Tibial artery (tissue), 4 donors: ENCODE results near the gene TRUB1.

Experiments used
- DNase-seq, 2 donors: peaks; one replicate each; pipeline ENCODE4 v3.0.0-alpha.2; 2019
- H3K27ac ChIP-seq, 2 donors: fragments of 200-600 bp; sonication (generic) in 1 of 2; 1 replicate in 1 of 2; 2 replicates in 1 of 2; pipeline ENCODE4 v1.5.1; 2018 to 2019; ENCODE audit warnings: mild to moderate bottlenecking in 1 of 2
- H3K27me3 ChIP-seq, 2 donors: fragments of 200-600 bp; sonication (generic) in 1 of 2; one replicate each; pipeline versions ENCODE4 v1.5.1 to v1.6.0; 2016 to 2019
- H3K36me3 ChIP-seq, 3 donors: fragments of 200-600 bp; sonication (generic) in 2 of 3; one replicate each; pipeline ENCODE4 v1.5.1; 2016 to 2019; ENCODE audit warnings: mild to moderate bottlenecking in 2 of 3
- H3K4me1 ChIP-seq, 4 donors: fragments of 200-600 bp; sonication (generic) in 2 of 4; 1 replicate in 3 of 4; 2 replicates in 1 of 4; pipeline ENCODE4 v1.5.1; 2016 to 2019
- H3K4me3 ChIP-seq, 2 donors: fragments of 200-600 bp; sonication (generic) in 1 of 2; 1 replicate in 1 of 2; 2 replicates in 1 of 2; pipeline ENCODE4 v1.5.1; 2018 to 2019; ENCODE audit warnings: mild to moderate bottlenecking in 2 of 2
- H3K9me3 ChIP-seq, 3 donors: fragments of 200-600 bp; sonication (generic) in 1 of 3; one replicate each; pipeline ENCODE4 v1.5.1; 2016 to 2019
- CTCF ChIP-seq, 2 experiments: fragments of 200-600 bp in 1 of 2; fragments of 450-650 bp in 1 of 2; IDR thresholded peaks; one replicate each; pipeline ENCODE4 v1.5.1; 2017 to 2019; ENCODE audit warnings: antibody characterized with exemption in 2 of 2, mild to moderate bottlenecking in 1 of 2, moderate library complexity in 1 of 2
- intact Hi-C: fragments of 100-400 bp; cut with DNase I; formaldehyde crosslinking; loops from one replicate; pipeline ENCODE4 v1.15.0; 2023; ENCODE audit warnings: low total_unique reads

TRUB1 gene

GRCh38 chr10:114953047-114953446 is 15.1 kb downstream of the TRUB1 start:
- no peak overlapping the region for H3K4me3 ChIP-seq
- no peaks in the 10 kb centered on the region for H3K27me3 ChIP-seq
- H3K27ac ChIP-seq, result no peak overlapping the region
- no peaks in the 10 kb centered on the region for H3K4me1 ChIP-seq
- no peak for TF ChIP-seq CTCF (IDR thresholded peaks at IDR 0.05)
- intact Hi-C loops, result no loop called here
- H3K9me3 ChIP-seq, result no peaks in the 10 kb centered on the region
- no peak for DNase-seq
- peaks cover 0 to 5% (median 2%) of the 10 kb centered on the region in 3 donors for H3K36me3 ChIP-seq

GRCh38 chr10:114955984-114956383 is 18.0 kb downstream of the TRUB1 start:
- no peak for TF ChIP-seq CTCF (IDR thresholded peaks at IDR 0.05)
- Histone ChIP-seq H3K27me3 (no peaks in the 10 kb centered on the region), H3K36me3 (peaks cover 5 to 10% (median 6%) of the 10 kb centered on the region in 3 donors), H3K27ac (no peak overlapping the region), H3K4me3 (no peak overlapping the region), H3K4me1 (no peaks in the 10 kb centered on the region), H3K9me3 (no peaks in the 10 kb centered on the region)
- intact Hi-C loops, result no loop called here
- DNase-seq, result no peak

GRCh38 chr10:114956466-114956865 is 18.5 kb downstream of the TRUB1 start:
- Histone ChIP-seq H3K27ac (no peak overlapping the region), H3K9me3 (no peaks in the 10 kb centered on the region), H3K36me3 (peaks cover 5 to 10% (median 6%) of the 10 kb centered on the region in 3 donors), H3K27me3 (no peaks in the 10 kb centered on the region), H3K4me3 (no peak overlapping the region), H3K4me1 (no peaks in the 10 kb centered on the region)
- DNase-seq, result no peak
- intact Hi-C loops, result no loop called here
- TF ChIP-seq CTCF (IDR thresholded peaks at IDR 0.05), result no peak

GRCh38 chr10:114957122-114957521 is 19.1 kb downstream of the TRUB1 start:
- Histone ChIP-seq H3K27me3 (no peaks in the 10 kb centered on the region), H3K9me3 (no peaks in the 10 kb centered on the region), H3K27ac (no peak overlapping the region), H3K4me1 (no peaks in the 10 kb centered on the region), H3K36me3 (peaks cover 3 to 10% (median 6%) of the 10 kb centered on the region in 3 donors), H3K4me3 (no peak overlapping the region)
- no peak for DNase-seq
- no peak for TF ChIP-seq CTCF (IDR thresholded peaks at IDR 0.05)
- intact Hi-C loops, result no loop called here

GRCh38 chr10:114957673-114958072 is 19.7 kb downstream of the TRUB1 start:
- peaks cover 2 to 15% (median 6%) of the 10 kb centered on the region in 3 donors for H3K36me3 ChIP-seq
- TF ChIP-seq CTCF (IDR thresholded peaks at IDR 0.05), result no peak
- no peaks in the 10 kb centered on the region for H3K27me3 ChIP-seq
- no peak overlapping the region for H3K27ac ChIP-seq
- H3K4me1 ChIP-seq, result no peaks in the 10 kb centered on the region
- no peaks in the 10 kb centered on the region for H3K9me3 ChIP-seq
- intact Hi-C loops, result no loop called here
- DNase-seq, result no peak
- no peak overlapping the region for H3K4me3 ChIP-seq

- no peak for DNase-seq
- Histone ChIP-seq H3K4me3 (no peak overlapping the region), H3K27ac (no peak overlapping the region), H3K9me3 (no peaks in the 10 kb centered on the region), H3K36me3 (peaks cover 3 to 24% (median 6%) of the 10 kb centered on the region in 3 donors), H3K4me1 (no peaks in the 10 kb centered on the region), H3K27me3 (no peaks in the 10 kb centered on the region)
- intact Hi-C loops, result no loop called here
- TF ChIP-seq CTCF (IDR thresholded peaks at IDR 0.05), result no peak
These were observed 24.4 kb downstream of the TRUB1 start for GRCh38 chr10:114962441-114962840.
